ENCODE results near the gene NEO1.

- TF ChIP-seq CTCF (IDR thresholded peaks at IDR 0.05) (no peak), POLR2A (IDR thresholded peaks at IDR 0.05) (no peak)
Measured at GRCh38 chr15:73228128-73228646, 175.9 kb downstream of the NEO1 start.
